H1 (cell line): ENCODE data around the gene FBXO30. TPM values are rescaled to one million over a fixed set of nuclear protein-coding genes. Genes with fewer than 3 reads are reported as not detected.

Source experiments
- CTBP2 ChIP-seq: IDR thresholded peaks from 2 replicates; pipeline ENCODE4 v1.7.0; 2011; ENCODE audit warnings: borderline replicate concordance, mild to moderate bottlenecking, moderate library complexity, mixed read lengths, low read length; ENCODE audit not compliant: insufficient read depth, insufficient read length
- SIN3A ChIP-seq, 2 experiments: IDR thresholded peaks in 1 of 2; conservative IDR thresholded peaks in 1 of 2; 2 replicates each; pipeline ENCODE4 v1.6.1; 2011 to 2012; ENCODE audit warnings: low read length in 2 of 2, improper control_type of control experiment in 1 of 2, low read depth in 1 of 2, mild to moderate bottlenecking in 1 of 2
- SRF ChIP-seq: IDR thresholded peaks from 2 replicates; pipeline ENCODE4 v1.6.1; 2011; ENCODE audit warnings: mild to moderate bottlenecking, low read depth, low read length, moderate library complexity
- polyA plus RNA-seq, 7 experiments: library from polyadenylated mRNA; depleted of rRNA in 3 of 7; stranded (reverse) in 5 of 7; unstranded in 2 of 7; fragments of >200 nt in 5 of 7; fragments of 200-250 nt in 2 of 7; gene quantifications; 1 replicate in 5 of 7; 2 replicates in 1 of 7; 4 replicates in 1 of 7; pipeline versions ENCODE4 v1.2.1 to v1.2.3, GENCODE V29; 2011 to 2013; ENCODE audit warnings: missing spikeins in 2 of 7, mixed read lengths in 2 of 7
- total RNA-seq: library from RNA; stranded (reverse); fragmentation: NEBNext Ultra II Directional; extraction: Animal tissue kit (Norgen Biotek cat#: 25700); gene quantifications from 2 replicates; pipeline ENCODE4 v1.2.1, GENCODE V29; 2021
- TF ChIP-seq, protein P1 (sequence below): IDR thresholded peaks from 2 replicates; pipeline ENCODE4 v1.6.1; 2012; ENCODE audit warnings: inconsistent platforms

Gene FBXO30
- total and polyA plus RNA-seq, 2 of the 8 experiments (the other 6 are each of a cell fraction or from before 2014, with no cell fraction given): 3.9 to 18.3 TPM

GRCh38 chr6:145836772-145837171, 22.2 kb upstream of the FBXO30 start (continued):
- TF ChIP-seq, protein P1, sequence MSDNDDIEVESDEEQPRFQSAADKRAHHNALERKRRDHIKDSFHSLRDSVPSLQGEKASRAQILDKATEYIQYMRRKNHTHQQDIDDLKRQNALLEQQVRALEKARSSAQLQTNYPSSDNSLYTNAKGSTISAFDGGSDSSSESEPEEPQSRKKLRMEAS: no peak
- TF ChIP-seq SIN3A (conservative IDR thresholded peaks at IDR 0.05 in 1 of 2, IDR thresholded peaks at IDR 0.05 in 1 of 2; ENCODE audit: low read depth in 1 of 2, low read length in 2 of 2) (no peak), CTBP2 (no peak), SRF (no peak)
- TF ChIP-seq, all 59 proteins: peak for 0
